Measurements from ENCODE around the gene NFKB2.

The NFKB2 gene

DNA sequence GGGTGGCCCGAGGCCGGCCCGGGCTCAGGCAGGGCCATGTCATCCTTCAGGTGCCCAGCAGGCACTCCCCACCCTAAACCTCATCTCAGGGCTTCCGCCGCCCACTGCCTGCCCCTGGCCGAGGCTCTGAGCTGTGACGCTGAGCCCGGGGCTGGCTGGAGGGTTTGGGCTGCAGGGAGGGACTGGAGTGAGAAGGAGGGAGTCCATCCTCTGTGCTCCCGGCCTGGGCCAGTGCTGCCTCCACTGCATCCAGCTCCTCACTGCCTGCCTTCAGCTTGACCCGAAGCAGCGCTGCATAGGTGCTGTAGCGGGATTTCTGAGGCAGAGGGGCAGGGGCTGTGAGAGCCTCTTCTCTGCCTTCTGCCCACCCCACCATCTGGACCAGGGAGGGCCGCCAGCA lies 7.6 kb downstream of the NFKB2 start:
- H3K4me3 ChIP-seq (ENCODE audit: low read length) = no peak overlapping the region
- DNase-seq (ENCODE audit: low read depth) = no peak
- TF ChIP-seq, protein P1, sequence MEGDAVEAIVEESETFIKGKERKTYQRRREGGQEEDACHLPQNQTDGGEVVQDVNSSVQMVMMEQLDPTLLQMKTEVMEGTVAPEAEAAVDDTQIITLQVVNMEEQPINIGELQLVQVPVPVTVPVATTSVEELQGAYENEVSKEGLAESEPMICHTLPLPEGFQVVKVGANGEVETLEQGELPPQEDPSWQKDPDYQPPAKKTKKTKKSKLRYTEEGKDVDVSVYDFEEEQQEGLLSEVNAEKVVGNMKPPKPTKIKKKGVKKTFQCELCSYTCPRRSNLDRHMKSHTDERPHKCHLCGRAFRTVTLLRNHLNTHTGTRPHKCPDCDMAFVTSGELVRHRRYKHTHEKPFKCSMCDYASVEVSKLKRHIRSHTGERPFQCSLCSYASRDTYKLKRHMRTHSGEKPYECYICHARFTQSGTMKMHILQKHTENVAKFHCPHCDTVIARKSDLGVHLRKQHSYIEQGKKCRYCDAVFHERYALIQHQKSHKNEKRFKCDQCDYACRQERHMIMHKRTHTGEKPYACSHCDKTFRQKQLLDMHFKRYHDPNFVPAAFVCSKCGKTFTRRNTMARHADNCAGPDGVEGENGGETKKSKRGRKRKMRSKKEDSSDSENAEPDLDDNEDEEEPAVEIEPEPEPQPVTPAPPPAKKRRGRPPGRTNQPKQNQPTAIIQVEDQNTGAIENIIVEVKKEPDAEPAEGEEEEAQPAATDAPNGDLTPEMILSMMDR (conservative IDR thresholded peaks at IDR 0.05; ENCODE audit: low read depth, low read length) = no peak

DNA sequence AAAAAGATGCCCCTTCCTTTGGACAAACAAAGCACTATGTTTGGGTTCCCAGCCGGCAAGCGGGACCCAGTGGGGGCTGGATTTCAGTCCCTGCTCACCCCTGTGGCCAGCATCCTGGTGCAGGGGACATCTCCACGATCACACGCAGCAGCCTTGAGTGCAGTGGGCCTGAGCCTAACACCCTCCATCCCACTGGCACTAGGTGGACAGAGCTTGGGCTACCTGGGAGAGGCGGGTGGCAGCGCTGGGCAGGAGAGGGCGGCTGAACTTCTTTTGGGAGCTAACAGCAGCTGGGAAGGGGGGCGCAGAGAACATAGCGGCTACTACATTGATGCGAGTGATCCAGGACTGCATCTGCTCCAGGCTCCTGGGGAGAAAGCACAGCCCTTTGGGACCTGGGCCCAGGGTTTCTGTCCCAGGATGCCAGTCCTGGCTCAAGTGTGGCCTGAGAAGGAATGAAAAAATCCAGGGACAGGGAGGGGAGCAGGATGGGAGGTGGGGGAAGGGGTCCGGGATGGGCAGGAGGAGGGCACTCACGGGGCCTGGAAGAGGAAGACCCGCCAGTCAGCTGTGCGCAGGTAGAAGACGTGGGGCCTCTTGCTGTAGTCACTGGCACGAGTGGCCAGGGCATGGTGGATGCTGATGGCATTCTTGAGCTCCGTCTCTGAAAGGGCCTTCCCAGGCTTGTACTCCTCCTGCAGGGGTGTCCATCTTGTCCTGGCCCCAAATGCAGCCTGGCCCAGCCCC lies 9.0 kb downstream of the NFKB2 start:
- DNase-seq (ENCODE audit: low read depth) = no peak
- TF ChIP-seq, protein P1 (conservative IDR thresholded peaks at IDR 0.05; ENCODE audit: low read depth, low read length) = no peak
- no peak overlapping the region for H3K4me3 ChIP-seq (ENCODE audit: low read length)

DNA sequence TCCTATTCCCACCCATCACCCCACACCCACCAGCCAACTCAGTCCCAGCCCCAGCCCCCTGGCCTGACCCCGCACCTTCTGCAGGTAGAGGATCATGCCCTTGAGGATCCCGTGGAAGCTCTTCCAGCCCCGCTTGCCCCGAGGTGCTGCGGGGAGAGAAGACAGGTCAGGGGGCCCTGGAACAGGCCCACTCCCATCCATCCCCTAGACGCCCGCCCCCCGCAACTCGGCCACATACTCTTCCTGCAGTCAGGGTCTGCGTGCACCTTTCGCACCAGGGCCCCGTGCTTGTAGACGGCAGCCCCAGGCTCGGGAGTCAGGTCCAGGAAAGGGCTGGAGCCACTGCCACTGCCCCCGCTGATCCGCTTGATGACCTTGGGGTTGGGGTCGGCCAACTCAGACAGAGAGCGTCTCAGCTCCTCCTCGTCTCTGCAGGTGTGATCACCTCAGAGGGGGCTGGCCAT lies 9.6 kb downstream of the NFKB2 start:
- H3K4me3 ChIP-seq (ENCODE audit: low read length) = no peak overlapping the region
- DNase-seq (ENCODE audit: low read depth) = no peak
- TF ChIP-seq, protein P1 (conservative IDR thresholded peaks at IDR 0.05; ENCODE audit: low read depth, low read length) = no peak

DNA sequence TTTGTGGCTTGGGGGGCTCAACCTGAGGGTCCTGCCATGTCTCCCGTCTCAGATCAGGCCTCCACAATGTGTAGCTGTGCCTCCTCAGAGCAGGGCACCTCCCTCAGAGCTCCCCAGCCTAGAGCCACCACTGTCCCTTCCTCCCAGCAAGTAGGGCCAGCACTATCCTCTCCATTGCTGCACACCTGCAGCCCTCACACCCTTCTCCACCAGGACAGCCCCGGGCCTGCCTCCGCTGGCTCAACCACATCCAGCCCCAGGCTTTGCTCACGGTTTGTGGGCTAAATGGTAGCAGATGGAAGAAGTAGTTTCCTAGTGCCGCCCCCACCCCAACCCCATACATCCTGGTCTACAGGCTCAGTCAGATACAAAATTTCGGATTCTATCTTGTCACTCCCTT lies 10.1 kb downstream of the NFKB2 start:
- TF ChIP-seq, protein P1 (conservative IDR thresholded peaks at IDR 0.05; ENCODE audit: low read depth, low read length) = no peak
- no peak overlapping the region for H3K4me3 ChIP-seq (ENCODE audit: low read length)
- no peak for DNase-seq (ENCODE audit: low read depth)

DNA sequence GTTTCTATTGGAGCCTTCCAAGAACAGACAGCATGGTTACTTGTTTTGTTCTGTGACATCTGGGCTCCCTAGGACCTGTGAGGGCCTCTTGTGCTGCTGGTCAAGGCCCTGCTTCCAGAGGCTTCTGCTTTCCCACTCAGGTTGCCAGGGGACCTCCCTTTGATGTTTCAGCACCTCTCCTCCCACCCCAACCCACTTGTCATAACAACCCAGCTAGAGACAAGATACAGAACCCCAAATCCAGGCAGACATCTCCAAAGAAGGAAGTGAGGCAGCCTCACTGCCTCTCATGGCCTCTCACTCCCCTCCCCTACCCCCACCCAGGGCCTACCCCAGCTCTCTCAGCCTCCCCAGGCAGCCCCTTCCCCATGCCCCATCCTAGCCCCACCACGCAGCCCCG lies 11.3 kb downstream of the NFKB2 start:
- no peak overlapping the region for H3K4me3 ChIP-seq (ENCODE audit: low read length)
- no peak for DNase-seq (ENCODE audit: low read depth)
- TF ChIP-seq, protein P1 (conservative IDR thresholded peaks at IDR 0.05; ENCODE audit: low read depth, low read length) = no peak

DNA sequence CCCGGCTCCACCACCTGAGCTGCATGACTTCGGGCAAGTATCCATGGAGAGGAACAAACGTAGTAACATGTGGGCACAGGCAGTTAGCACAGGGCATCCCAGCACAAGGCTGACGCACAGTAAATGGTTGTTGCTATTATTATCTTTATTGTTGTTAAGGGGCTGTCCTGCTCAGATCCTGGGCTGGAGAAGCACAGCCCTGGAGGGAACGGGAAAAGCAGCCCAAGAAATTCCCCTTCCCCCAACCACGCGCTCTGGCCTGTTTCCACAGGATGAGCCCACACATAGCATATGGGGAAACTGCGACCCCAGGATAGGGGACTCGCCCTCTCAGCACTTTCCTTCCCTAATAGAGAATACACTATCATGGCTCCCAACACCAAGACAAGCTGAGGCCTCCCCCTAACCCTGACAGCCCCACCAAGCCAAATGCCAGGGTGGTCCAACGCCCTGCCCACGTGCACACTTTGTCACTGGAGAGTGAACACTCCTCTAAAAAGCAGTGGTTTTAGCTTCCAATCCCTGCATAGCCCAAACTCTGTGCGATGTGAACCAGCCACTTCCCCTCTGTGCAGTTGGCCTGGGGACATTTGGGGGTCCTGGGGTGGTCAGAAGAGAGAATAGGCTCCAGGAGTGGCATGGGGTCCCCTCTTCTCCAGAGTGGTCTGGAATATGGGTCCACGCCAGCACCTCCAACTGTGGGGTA lies 12.1 kb downstream of the NFKB2 start:
- TF ChIP-seq, protein P1 (conservative IDR thresholded peaks at IDR 0.05; ENCODE audit: low read depth, low read length) = no peak
- no peak for DNase-seq (ENCODE audit: low read depth)
- H3K4me3 ChIP-seq (ENCODE audit: low read length) = no peak overlapping the region
